Heart left ventricle (tissue), 16 donors: ENCODE measurements around the gene AGAP2. TPM values are rescaled to one million over a fixed set of nuclear protein-coding genes. Genes with fewer than 3 reads are reported as not detected.
A peak's percentile ranks its signal among the peaks of the same experiment; 100 is the strongest.

Source experiments
- ATAC-seq, 4 donors: fragments of 200-7000 bp; cut with Tn5 transposase; one replicate each; pipeline ENCODE4 v1.9.1; 2020 to 2022; ENCODE audit warnings: moderate library complexity in 4 of 4, mild to moderate bottlenecking in 3 of 4, moderate number of reproducible peaks in 1 of 4
- DNase-seq, 5 donors: peaks; one replicate each; pipeline ENCODE4 v3.0.0-alpha.2; 2020
- H3K27ac ChIP-seq, 12 donors: fragments of 200-600 bp; sonication (generic) in 4 of 12; one replicate each; pipeline versions ENCODE4 v1.5.0 to v1.8.0; 2016 to 2022; ENCODE audit warnings: mild to moderate bottlenecking in 2 of 12
- H3K27me3 ChIP-seq, 9 donors: fragments of 200-600 bp; sonication (generic) in 2 of 9; one replicate each; pipeline versions ENCODE4 v1.5.1 to v1.8.0; 2016 to 2022; ENCODE audit warnings: mild to moderate bottlenecking in 3 of 9
- H3K36me3 ChIP-seq, 9 donors: fragments of 200-600 bp; sonication (generic) in 2 of 9; one replicate each; pipeline versions ENCODE4 v1.5.0 to v1.8.0; 2018 to 2022; ENCODE audit warnings: mild to moderate bottlenecking in 2 of 9
- H3K4me1 ChIP-seq, 12 donors: fragments of 200-600 bp; sonication (generic) in 4 of 12; one replicate each; pipeline versions ENCODE4 v1.5.0 to v1.8.0; 2016 to 2022; ENCODE audit warnings: mild to moderate bottlenecking in 3 of 12
- H3K4me3 ChIP-seq, 12 donors: fragments of 200-600 bp; sonication (generic) in 4 of 12; one replicate each; pipeline versions ENCODE4 v1.5.0 to v1.8.0; 2017 to 2022; ENCODE audit warnings: mild to moderate bottlenecking in 9 of 12, moderate library complexity in 4 of 12
- H3K9me3 ChIP-seq, 12 donors: fragments of 200-600 bp; sonication (generic) in 4 of 12; one replicate each; pipeline versions ENCODE4 v1.5.0 to v1.8.0; 2016 to 2022; ENCODE audit warnings: mild to moderate bottlenecking in 1 of 12
- POLR2A ChIP-seq, 2 donors: fragments of 450-650 bp; IDR thresholded peaks; one replicate each; pipeline ENCODE4 v1.6.1; 2017; ENCODE audit warnings: antibody characterized with exemption in 2 of 2, mild to moderate bottlenecking in 2 of 2, moderate library complexity in 2 of 2
- WGBS, 4 donors: extraction: QIAGEN DNeasy Blood & Tissue Kit in 2 of 4; methylation state at CpG; one replicate each; pipeline versions ENCODE4 v1.1.5 to v1.1.7; 2013 to 2018; 5-methylcytosine and 5-hydroxymethylcytosine counted together
- intact Hi-C, 10 donors: fragments of 100-400 bp; cut with DNase I; formaldehyde crosslinking; loops; one replicate each; pipeline versions ENCODE4 v1.11.1 to v1.14.2; 2022
- polyA plus RNA-seq, 2 donors: library from polyadenylated mRNA; stranded (reverse); fragments of 200-250 nt; gene quantifications; one replicate each; pipeline ENCODE4 v1.2.3, GENCODE V29; 2013
- total RNA-seq, 9 donors: library from RNA; depleted of rRNA in 2 of 9; stranded (reverse); fragments of >200 nt in 2 of 9; fragmentation: NEBNext Ultra II Directional in 3 of 9; extraction: Animal tissue kit (Norgen Biotek cat#: 25700) in 3 of 9; gene quantifications; one replicate each; pipeline versions ENCODE4 v1.1.0 to v1.2.4, GENCODE V29; 2016 to 2023
- TF ChIP-seq, protein P1 (sequence below), 12 donors: fragments of 200-600 bp; sonication (generic) in 4 of 12; IDR thresholded peaks; one replicate each; pipeline versions ENCODE4 v1.5.0 to v1.8.0; 2018 to 2022; ENCODE audit warnings: antibody characterized with exemption in 12 of 12, mild to moderate bottlenecking in 5 of 12
- donor health status: ischemic (EF 13 %, LVEDD 7.1; RV severe dilation, severe dysfunction).
- donor health status: healthy with polysubstance abuse.
- donor health status: DM: no; HTN: yes; CAD: no.
- donor health status: DM: no; HTN: no; CAD: no.
- donor health status: ischemic (EF 25% LVEDD 6.9; RV normal size, moderate dysfunction).
- donor health status: ischemic (EF 25% LVEDD 5.7; RV mildly dilated, moderate dysfunction).
- donor health status: healthy.
- donor health status: DM: yes; HTN: yes; CAD: no.
- donor health status: ischemic (EF 35%, LVEDD 5.7; RV mildly dilated, moderate dysfunction).
- donor health status: nonischemic (EF 11% LVEDD 7.7; RV severe dilation, severe dysfunction).
- donor health status: DM: yes; HTN: yes; CAD: no.
- donor health status: PGD.
- donor health status: ischemic (EF 29% LVEDD 5.4; RV normal size, mild dysfunction).
- donor health status: nonischemic (EF 23%, LVEDD 6.1; RV moderate dilation, normal function).

AGAP2 gene
- total and polyA plus RNA-seq, 11 donors = 3.9 to 12.0 (median 5.5) TPM

DNA sequence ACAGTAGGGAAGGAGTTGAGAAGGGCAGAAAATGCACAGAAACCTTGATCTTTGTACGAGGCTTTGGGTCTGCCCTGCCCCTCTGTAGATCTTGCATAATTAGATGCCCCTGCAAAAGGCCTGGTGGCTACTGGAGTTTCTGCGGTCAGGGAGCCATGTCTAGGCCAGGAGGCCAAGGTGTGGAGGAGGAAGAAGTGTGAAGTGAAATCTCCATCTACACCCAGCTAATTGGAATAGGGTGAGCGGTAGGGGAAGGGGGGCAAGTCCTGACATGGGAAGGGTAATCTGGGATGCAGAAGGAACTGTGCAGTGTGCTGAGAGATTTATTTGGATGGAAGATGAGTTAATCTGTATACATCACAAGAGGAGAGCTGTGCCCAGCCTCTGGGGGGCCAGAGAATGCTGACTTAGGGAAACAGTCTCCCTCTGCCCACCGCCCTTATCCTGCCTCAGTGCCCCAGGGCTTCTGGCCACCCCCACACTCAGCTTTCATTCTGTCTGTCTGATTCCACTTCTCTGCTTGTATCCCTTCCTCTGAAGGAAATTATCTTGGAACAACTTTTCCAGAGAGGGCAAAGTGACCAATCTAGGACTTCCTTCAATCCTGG lies 23.0 kb upstream of the AGAP2 start:
- H3K27ac ChIP-seq = no peak overlapping the region
- no peak overlapping the region for H3K4me3 ChIP-seq
- intact Hi-C loops = no loop called here
- 89 to 95% (median 93%) methylated on average over 4 of the region's 4 CpGs for WGBS, 4 donors
- no peak for ATAC-seq
- H3K9me3 ChIP-seq = no peaks in the 10 kb centered on the region
- peaks cover 0 to 23% (median 15%) of the 10 kb centered on the region in 9 donors for H3K36me3 ChIP-seq
- peaks cover 8 to 32% (median 20%) of the 10 kb centered on the region in 12 donors for H3K4me1 ChIP-seq
- TF ChIP-seq POLR2A (IDR thresholded peaks at IDR 0.05) = no peak
- TF ChIP-seq, protein P1, sequence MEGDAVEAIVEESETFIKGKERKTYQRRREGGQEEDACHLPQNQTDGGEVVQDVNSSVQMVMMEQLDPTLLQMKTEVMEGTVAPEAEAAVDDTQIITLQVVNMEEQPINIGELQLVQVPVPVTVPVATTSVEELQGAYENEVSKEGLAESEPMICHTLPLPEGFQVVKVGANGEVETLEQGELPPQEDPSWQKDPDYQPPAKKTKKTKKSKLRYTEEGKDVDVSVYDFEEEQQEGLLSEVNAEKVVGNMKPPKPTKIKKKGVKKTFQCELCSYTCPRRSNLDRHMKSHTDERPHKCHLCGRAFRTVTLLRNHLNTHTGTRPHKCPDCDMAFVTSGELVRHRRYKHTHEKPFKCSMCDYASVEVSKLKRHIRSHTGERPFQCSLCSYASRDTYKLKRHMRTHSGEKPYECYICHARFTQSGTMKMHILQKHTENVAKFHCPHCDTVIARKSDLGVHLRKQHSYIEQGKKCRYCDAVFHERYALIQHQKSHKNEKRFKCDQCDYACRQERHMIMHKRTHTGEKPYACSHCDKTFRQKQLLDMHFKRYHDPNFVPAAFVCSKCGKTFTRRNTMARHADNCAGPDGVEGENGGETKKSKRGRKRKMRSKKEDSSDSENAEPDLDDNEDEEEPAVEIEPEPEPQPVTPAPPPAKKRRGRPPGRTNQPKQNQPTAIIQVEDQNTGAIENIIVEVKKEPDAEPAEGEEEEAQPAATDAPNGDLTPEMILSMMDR (IDR thresholded peaks at IDR 0.05) = no peak
- no peak for DNase-seq
- H3K27me3 ChIP-seq = peaks cover 9 to 44% (median 34%) of the 10 kb centered on the region in 9 donors

DNA sequence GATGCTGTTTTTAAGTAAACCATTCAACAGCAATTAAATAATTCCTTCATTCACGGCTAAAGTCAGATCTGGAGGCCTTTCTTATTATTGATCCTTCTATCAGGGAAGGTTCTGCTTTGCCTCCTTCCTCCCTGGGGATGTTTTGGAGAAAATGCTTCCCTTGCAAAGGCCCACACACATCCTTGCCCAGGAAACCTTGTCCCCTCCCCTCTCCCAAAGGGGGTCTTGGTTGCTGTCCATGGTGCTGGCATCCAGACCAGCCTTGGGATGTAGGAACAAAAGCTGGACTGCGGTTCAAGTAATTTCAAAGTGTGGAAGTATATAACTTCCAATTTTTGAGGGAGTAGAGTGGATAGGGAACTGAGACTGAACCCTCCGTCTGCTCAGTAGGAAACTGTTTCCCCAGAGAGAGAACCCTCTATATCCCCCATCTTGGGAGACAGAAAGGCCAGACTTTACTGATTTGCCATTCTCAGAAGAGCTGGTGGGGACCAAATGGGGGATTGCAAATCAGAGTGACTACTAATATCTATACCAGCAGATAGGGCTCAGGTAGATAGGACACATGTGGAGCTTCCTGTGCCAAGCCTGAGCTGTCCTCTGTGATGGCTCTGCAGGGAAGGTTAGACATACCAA lies 21.9 kb upstream of the AGAP2 start:
- no peaks in the 10 kb centered on the region for H3K9me3 ChIP-seq
- intact Hi-C loops = no loop called here
- H3K27me3 ChIP-seq = peaks cover 9 to 34% (median 24%) of the 10 kb centered on the region in 9 donors
- no peak overlapping the region for H3K4me3 ChIP-seq
- ATAC-seq = no peak
- TF ChIP-seq, protein P1 (IDR thresholded peaks at IDR 0.05) = no peak
- no peak for TF ChIP-seq POLR2A (IDR thresholded peaks at IDR 0.05)
- H3K27ac ChIP-seq = no peak overlapping the region
- peaks cover 3 to 30% (median 15%) of the 10 kb centered on the region in 12 donors for H3K4me1 ChIP-seq
- no peak for DNase-seq
- WGBS, 4 donors = 92 to 98% (median 94%) methylated on average over 3 of the region's 3 CpGs
- peaks cover 0 to 23% (median 15%) of the 10 kb centered on the region in 9 donors for H3K36me3 ChIP-seq

DNA sequence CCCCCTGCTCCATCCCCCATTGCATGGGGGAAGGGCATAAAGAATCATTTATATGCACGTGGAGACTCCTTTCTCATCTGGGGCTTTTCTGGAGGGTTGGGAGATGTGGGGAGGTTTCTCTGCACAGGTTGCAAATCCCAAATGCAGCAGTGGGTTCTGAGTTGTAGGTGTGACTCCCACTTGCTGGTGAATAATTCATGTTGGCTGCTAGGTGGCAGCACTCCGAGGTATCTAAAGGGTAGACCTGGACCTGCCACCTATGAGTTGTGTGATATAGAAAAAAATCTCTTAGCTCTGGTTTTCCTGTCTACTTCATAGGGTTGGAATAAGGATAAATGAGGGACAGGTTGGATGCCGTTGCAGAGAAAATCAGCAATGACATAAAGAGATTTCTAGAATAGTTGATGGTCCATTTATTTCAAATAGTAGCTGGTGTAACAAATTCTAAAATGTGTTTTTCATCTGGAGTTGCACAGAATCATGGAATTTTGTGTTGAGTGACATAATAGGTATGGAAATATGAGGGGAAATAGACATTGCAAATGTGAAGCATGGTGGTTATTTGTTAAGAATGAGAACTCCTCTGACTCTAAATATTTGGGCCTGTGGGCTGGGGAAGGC lies 20.9 kb upstream of the AGAP2 start:
- ATAC-seq (no peak), DNase-seq (no peak)
- Histone ChIP-seq H3K9me3 (no peaks in the 10 kb centered on the region), H3K4me3 (no peak overlapping the region), H3K36me3 (peaks cover 0 to 23% (median 15%) of the 10 kb centered on the region in 9 donors), H3K4me1 (peaks cover 0 to 23% (median 12%) of the 10 kb centered on the region in 12 donors), H3K27ac (no peak overlapping the region), H3K27me3 (peaks cover 5 to 24% (median 14%) of the 10 kb centered on the region in 9 donors)
- intact Hi-C loops = no loop called here
- WGBS, 4 donors = 39 to 45% (median 42%) methylated on average over 3 of the region's 3 CpGs
- TF ChIP-seq POLR2A (IDR thresholded peaks at IDR 0.05) = no peak
- TF ChIP-seq, protein P1 (IDR thresholded peaks at IDR 0.05) = peak in 9 of 12 donors; percentile 8 to 52 (median 37)
